Ovary (tissue), 3 donors: ENCODE results near the gene BFSP2.

Source experiments
- EP300 ChIP-seq: sonication (generic); formaldehyde crosslinking; IDR thresholded peaks from one replicate; pipeline ENCODE4 v1.6.1; 2017; ENCODE audit warnings: antibody characterized with exemption
- POLR2A ChIP-seq: fragments of 450-650 bp; IDR thresholded peaks from one replicate; pipeline ENCODE4 v1.6.1; 2017; ENCODE audit warnings: antibody characterized with exemption, mild to moderate bottlenecking, moderate library complexity
- TF ChIP-seq, protein P1 (sequence below), 3 donors: fragments of 450-650 bp in 2 of 3; fragments of 200-600 bp in 1 of 3; IDR thresholded peaks; one replicate each; pipeline versions ENCODE4 v1.5.1 to v1.8.0; 2016 to 2022; ENCODE audit warnings: antibody characterized with exemption in 3 of 3, mild to moderate bottlenecking in 1 of 3
- donor health status: DM: no; HTN: no; CAD: no.

DNA sequence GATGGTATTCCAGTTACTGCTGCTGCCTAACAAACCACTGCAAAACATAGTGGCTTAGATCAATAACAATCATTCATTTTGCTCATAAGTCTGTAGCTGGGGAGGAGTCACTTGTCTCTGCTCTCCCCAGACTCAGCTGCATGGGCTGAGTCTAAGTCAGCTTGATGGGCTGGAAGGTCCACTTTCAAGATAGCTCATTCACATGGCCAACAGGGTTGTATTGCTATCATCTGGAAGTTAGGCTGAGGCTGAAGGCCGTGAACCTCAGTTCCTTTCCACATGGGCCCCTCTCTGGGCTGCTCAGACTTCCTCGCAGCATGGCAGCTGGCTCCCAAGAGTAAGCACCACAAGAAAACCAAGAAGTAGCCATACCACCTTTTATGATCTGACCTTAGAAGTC is 28.7 kb upstream of the BFSP2 start:
- TF ChIP-seq, protein P1, sequence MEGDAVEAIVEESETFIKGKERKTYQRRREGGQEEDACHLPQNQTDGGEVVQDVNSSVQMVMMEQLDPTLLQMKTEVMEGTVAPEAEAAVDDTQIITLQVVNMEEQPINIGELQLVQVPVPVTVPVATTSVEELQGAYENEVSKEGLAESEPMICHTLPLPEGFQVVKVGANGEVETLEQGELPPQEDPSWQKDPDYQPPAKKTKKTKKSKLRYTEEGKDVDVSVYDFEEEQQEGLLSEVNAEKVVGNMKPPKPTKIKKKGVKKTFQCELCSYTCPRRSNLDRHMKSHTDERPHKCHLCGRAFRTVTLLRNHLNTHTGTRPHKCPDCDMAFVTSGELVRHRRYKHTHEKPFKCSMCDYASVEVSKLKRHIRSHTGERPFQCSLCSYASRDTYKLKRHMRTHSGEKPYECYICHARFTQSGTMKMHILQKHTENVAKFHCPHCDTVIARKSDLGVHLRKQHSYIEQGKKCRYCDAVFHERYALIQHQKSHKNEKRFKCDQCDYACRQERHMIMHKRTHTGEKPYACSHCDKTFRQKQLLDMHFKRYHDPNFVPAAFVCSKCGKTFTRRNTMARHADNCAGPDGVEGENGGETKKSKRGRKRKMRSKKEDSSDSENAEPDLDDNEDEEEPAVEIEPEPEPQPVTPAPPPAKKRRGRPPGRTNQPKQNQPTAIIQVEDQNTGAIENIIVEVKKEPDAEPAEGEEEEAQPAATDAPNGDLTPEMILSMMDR (IDR thresholded peaks at IDR 0.05), result no peak
- TF ChIP-seq POLR2A (no peak), EP300 (no peak)
